OCI-LY7 (cell line): ENCODE results near the gene TMEM143. TPM values are rescaled to one million over a fixed set of nuclear protein-coding genes. Genes with fewer than 3 reads are reported as not detected.

Source experiments
- BruUV-seq: library from RNA; stranded (reverse); fragments of 400-500 nt; replicated peaks from 2 replicates; lab custom pipeline; 2021; lab: Mats Ljungman, UMichigan
- CTCF ChIA-PET: fragments of 300-600 bp; sonication (Branson Sonifier 250); formaldehyde crosslinking; loops from one replicate; lab custom pipeline; 2022; ENCODE audit warnings: antibody characterized with exemption; ENCODE audit not compliant: unreplicated experiment; lab: Charles Lee
- POLR2A ChIA-PET: fragments of 300-600 bp; sonication (Branson Sonifier 250); formaldehyde crosslinking; loops from one replicate; lab custom pipeline; 2022; ENCODE audit warnings: antibody characterized with exemption; lab: Charles Lee
- DNase-seq: peaks from one replicate; pipeline ENCODE4 v3.0.0-alpha.2; 2015; ENCODE audit warnings: low spot score
- H2AFZ ChIP-seq: fragments of 200-600 bp; sonication (generic), shearing (Covaris generic); 2 replicates; pipeline ENCODE4 v1.6.1; 2014; ENCODE audit warnings: mild to moderate bottlenecking, antibody characterized with exemption, low read length, moderate library complexity
- H3K27ac ChIP-seq: fragments of 200-600 bp; sonication (generic); 2 replicates; pipeline ENCODE4 v1.5.1; 2014; ENCODE audit warnings: mixed run types, low read depth, mild to moderate bottlenecking, moderate library complexity, low read length, inconsistent platforms; ENCODE audit not compliant: poor library complexity, severe bottlenecking
- H3K36me3 ChIP-seq: fragments of 200-600 bp; sonication (generic); 2 replicates; pipeline ENCODE4 v1.6.1; 2014; ENCODE audit warnings: mild to moderate bottlenecking, antibody characterized with exemption, low read length, moderate library complexity, mixed read lengths; ENCODE audit not compliant: insufficient read depth
- H3K4me1 ChIP-seq: fragments of 200-600 bp; sonication (generic); 2 replicates; pipeline ENCODE4 v1.5.1; 2014; ENCODE audit warnings: mild to moderate bottlenecking, low read length; ENCODE audit not compliant: insufficient read depth, poor library complexity, severe bottlenecking
- H3K4me2 ChIP-seq: fragments of 200-600 bp; sonication (generic); 2 replicates; pipeline ENCODE4 v1.6.1; 2014; ENCODE audit warnings: mild to moderate bottlenecking, low read length
- H3K4me3 ChIP-seq: fragments of 200-600 bp; sonication (generic); 2 replicates; pipeline ENCODE4 v1.5.1; 2014; ENCODE audit warnings: mild to moderate bottlenecking, low read depth, low read length; ENCODE audit not compliant: poor library complexity, severe bottlenecking
- H3K79me2 ChIP-seq: fragments of 200-600 bp; sonication (generic); 2 replicates; pipeline ENCODE4 v1.6.1; 2016; ENCODE audit warnings: low read depth, mild to moderate bottlenecking, low read length, moderate library complexity, mixed read lengths; ENCODE audit not compliant: insufficient read depth
- H3K9me2 ChIP-seq: fragments of 200-600 bp; sonication (generic); 2 replicates; pipeline ENCODE4 v1.6.1; 2016; ENCODE audit warnings: mild to moderate bottlenecking, low read length, mixed read lengths; ENCODE audit not compliant: insufficient read depth
- H3K9me3 ChIP-seq: fragments of 200-600 bp; sonication (generic); 2 replicates; pipeline ENCODE4 v1.6.1; 2014; ENCODE audit warnings: mild to moderate bottlenecking, mixed run types, low read length, mixed read lengths
- H4K20me1 ChIP-seq: fragments of 200-600 bp; sonication (generic); 2 replicates; pipeline ENCODE4 v1.6.1; 2014; ENCODE audit warnings: mild to moderate bottlenecking, antibody characterized with exemption, low read length, moderate library complexity, mixed read lengths; ENCODE audit not compliant: insufficient read depth
- EZH2phosphoT487 ChIP-seq: fragments of 200-600 bp; sonication (generic); IDR thresholded peaks from 2 replicates; pipeline ENCODE4 v1.6.1; 2018; ENCODE audit warnings: low read depth, borderline replicate concordance, mild to moderate bottlenecking, mixed run types, antibody characterized with exemption, low read length, moderate library complexity, mixed read lengths
- intact Hi-C: fragments of 100-400 bp; cut with micrococcal nuclease; formaldehyde crosslinking; loops from one replicate; pipeline ENCODE4 v1.10.0; 2022; ENCODE audit not compliant: unreplicated experiment
- total RNA-seq, 2 experiments: library from RNA; depleted of rRNA in 1 of 2; stranded (reverse); fragments of >200 nt in 1 of 2; shearing (Covaris generic) in 1 of 2; gene quantifications; 2 replicates each; pipeline ENCODE4 v1.2.3, GENCODE V29; 2014 to 2022
- TF ChIP-seq, protein P1 (sequence below): fragments of 200-600 bp; sonication (generic); conservative IDR thresholded peaks from 2 replicates; pipeline ENCODE4 v1.5.1; 2014; ENCODE audit warnings: mild to moderate bottlenecking, antibody characterized with exemption, low read length, moderate library complexity, mixed read lengths

Gene TMEM143
- total RNA-seq, 2 experiments from 2014 or later: 31.1 to 31.4 TPM

DNA sequence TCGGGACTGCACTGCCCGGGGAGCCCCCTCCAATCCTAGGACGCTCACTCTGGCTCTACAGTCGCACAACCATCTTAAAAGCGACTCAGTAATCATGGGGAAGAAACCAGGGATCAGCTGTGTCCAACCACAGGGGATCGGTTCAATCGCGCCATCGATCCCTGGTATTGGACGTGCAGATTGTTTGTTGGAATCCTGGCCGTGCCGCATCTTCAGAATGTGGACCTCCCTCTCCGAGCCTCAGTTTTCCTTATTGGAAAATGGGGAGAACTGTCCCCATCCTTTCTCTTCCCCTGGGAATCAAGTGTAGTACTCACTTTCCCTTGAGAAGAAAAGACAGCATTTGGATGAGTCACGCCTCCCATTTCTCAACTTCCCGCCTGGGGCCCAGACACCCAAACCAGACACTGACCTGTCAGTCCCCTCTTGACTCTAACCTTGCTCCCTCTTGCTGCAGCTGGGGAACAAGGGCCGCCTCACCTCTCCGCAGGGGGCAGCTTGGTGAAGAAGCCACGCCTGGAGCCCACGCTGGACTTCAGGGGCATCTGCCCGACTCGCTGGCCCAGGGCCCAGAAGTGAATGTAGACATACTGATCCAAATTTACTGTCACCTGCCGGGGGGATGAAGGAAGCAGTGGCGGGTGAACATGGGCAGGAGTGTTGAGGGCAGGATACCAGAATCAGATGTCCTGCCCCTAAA is 20.7 kb downstream of the TMEM143 start:
- no TSS peak for BruUV-seq
- Histone ChIP-seq H3K4me1 (no peaks in the 10 kb centered on the region), H3K27ac (no peak overlapping the region), H4K20me1 (no peaks in the 10 kb centered on the region), H3K79me2 (no peaks in the 10 kb centered on the region), H3K4me2 (no peak overlapping the region), H2AFZ (no peak overlapping the region), H3K9me3 (no peaks in the 10 kb centered on the region), H3K36me3 (no peaks in the 10 kb centered on the region; the same call in 1 of the 2 replicates), H3K9me2 (no peaks in the 10 kb centered on the region), H3K4me3 (no peak overlapping the region)
- no peak for DNase-seq
- ChIA-PET CTCF (no interaction called here), POLR2A (no interaction called here)
- intact Hi-C loops: no loop called here
- TF ChIP-seq, protein P1, sequence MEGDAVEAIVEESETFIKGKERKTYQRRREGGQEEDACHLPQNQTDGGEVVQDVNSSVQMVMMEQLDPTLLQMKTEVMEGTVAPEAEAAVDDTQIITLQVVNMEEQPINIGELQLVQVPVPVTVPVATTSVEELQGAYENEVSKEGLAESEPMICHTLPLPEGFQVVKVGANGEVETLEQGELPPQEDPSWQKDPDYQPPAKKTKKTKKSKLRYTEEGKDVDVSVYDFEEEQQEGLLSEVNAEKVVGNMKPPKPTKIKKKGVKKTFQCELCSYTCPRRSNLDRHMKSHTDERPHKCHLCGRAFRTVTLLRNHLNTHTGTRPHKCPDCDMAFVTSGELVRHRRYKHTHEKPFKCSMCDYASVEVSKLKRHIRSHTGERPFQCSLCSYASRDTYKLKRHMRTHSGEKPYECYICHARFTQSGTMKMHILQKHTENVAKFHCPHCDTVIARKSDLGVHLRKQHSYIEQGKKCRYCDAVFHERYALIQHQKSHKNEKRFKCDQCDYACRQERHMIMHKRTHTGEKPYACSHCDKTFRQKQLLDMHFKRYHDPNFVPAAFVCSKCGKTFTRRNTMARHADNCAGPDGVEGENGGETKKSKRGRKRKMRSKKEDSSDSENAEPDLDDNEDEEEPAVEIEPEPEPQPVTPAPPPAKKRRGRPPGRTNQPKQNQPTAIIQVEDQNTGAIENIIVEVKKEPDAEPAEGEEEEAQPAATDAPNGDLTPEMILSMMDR: no peak
- no peak for TF ChIP-seq EZH2phosphoT487

DNA sequence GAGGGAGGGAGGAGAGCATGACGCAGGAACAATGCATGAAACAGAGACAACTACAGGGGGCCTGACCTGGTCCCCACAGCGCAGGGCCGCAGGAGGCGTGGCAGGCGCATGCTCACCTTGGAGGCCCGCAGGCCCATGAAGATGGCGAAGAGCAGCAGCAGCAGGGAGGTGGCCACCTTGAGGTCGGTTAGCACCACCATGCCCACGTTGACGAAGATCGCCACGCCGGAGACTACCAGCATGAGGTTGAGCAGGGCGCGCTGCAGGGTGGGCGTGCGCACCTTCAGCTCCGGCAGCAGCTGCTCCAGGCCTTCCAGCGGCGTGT is 21.4 kb downstream of the TMEM143 start:
- no peak overlapping the region for H3K4me3 ChIP-seq
- ChIA-PET CTCF (no interaction called here), POLR2A (no interaction called here)
- no peaks in the 10 kb centered on the region for H3K9me2 ChIP-seq
- H3K79me2 ChIP-seq: no peaks in the 10 kb centered on the region
- no peak overlapping the region for H3K27ac ChIP-seq
- H4K20me1 ChIP-seq: no peaks in the 10 kb centered on the region
- no TSS peak for BruUV-seq
- H3K9me3 ChIP-seq: no peaks in the 10 kb centered on the region
- H3K4me1 ChIP-seq: no peaks in the 10 kb centered on the region
- no peak overlapping the region for H3K4me2 ChIP-seq
- no peak for TF ChIP-seq EZH2phosphoT487
- TF ChIP-seq, protein P1: no peak
- no peaks in the 10 kb centered on the region; the same call in 1 of the 2 replicates for H3K36me3 ChIP-seq
- DNase-seq: no peak
- H2AFZ ChIP-seq: no peak overlapping the region
- intact Hi-C loops: no loop called here
